Colonic mucosa (tissue), 4 donors: ENCODE results near the gene COMP. TPM values are rescaled to one million over a fixed set of nuclear protein-coding genes. Genes with fewer than 3 reads are reported as not detected.

Source experiments
- DNase-seq: peaks from one replicate; pipeline ENCODE4 v3.0.0-alpha.2; 2020
- H3K27ac ChIP-seq: fragments of 200-600 bp; one replicate; pipeline ENCODE4 v1.8.0; 2021
- H3K27me3 ChIP-seq: fragments of 200-600 bp; one replicate; pipeline ENCODE4 v1.8.0; 2021
- H3K36me3 ChIP-seq: fragments of 200-600 bp; one replicate; pipeline ENCODE4 v1.8.0; 2021
- H3K4me1 ChIP-seq: fragments of 200-600 bp; one replicate; pipeline ENCODE4 v1.8.0; 2021; ENCODE audit warnings: mild to moderate bottlenecking
- H3K4me3 ChIP-seq: fragments of 200-600 bp; one replicate; pipeline ENCODE4 v1.8.0; 2021
- H3K9ac ChIP-seq, 2 donors: one replicate each; pipeline ENCODE4 v1.7.0; 2013; ENCODE audit warnings: control low read depth in 2 of 2, low read depth in 2 of 2, low read length in 2 of 2
- H3K9me3 ChIP-seq: fragments of 200-600 bp; one replicate; pipeline ENCODE4 v1.8.0; 2021
- intact Hi-C: fragments of 100-400 bp; cut with DNase I; formaldehyde crosslinking; loops from one replicate; pipeline ENCODE4 v1.14.1; 2022
- total RNA-seq, 2 donors: library from RNA; stranded (reverse); fragmentation: NEBNext Ultra II Directional in 1 of 2; extraction: Animal tissue kit (Norgen Biotek cat#: 25700) in 1 of 2; gene quantifications; one replicate each; pipeline ENCODE4 v1.2.1, GENCODE V29; 2021
- TF ChIP-seq, protein P1 (sequence below): fragments of 200-600 bp; IDR thresholded peaks from one replicate; pipeline ENCODE4 v1.8.0; 2022; ENCODE audit warnings: antibody characterized with exemption, mild to moderate bottlenecking
- donor health status: healthy.
- donor health status: DM: no; HTN: no; CAD: no.
- donor health status: DM: no; HTN: no; CAD: no.

COMP gene
- total RNA-seq, 2 donors from 2014 or later = 0.13 TPM; not detected in 1

DNA sequence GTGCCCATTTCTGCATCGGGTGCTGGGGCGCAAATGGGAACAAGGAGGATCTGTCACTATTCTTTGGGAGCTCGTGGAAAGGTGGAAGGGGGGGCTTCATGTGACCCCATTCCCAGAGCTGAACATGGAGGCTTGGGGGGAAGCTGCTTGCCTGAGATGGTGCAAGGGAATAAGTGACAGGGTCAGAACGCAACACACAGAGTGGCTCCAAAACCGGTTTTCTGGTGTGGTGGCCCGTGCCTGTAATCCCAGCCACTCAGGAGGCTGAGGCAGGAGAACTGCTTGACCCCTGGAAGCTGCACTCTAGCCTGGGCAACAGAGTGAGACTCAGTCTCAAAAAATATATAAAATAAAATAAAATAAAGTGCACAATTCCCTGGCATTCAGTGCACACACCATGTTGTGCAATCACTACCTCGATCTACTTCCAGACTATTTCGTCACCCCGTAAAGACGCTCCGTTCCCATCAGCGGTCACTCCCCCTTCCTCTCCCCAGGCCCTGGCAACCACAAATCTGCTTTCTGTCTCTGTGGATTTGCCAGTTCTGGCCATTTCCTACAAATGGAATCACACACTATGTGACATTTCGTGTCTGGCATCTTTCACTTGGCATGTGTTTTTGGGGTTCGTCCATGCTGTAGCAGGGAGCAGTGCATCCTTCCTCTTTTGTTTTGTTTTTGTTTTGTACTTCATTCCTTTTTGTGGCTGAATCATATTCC is 18.2 kb upstream of the COMP start:
- Histone ChIP-seq H3K9me3 (no peaks in the 10 kb centered on the region), H3K36me3 (no peaks in the 10 kb centered on the region), H3K9ac (no peak overlapping the region), H3K27ac (no peak overlapping the region), H3K4me1 (no peaks in the 10 kb centered on the region), H3K27me3 (no peaks in the 10 kb centered on the region), H3K4me3 (no peak overlapping the region)
- DNase-seq = peak; percentile 38
- TF ChIP-seq, protein P1, sequence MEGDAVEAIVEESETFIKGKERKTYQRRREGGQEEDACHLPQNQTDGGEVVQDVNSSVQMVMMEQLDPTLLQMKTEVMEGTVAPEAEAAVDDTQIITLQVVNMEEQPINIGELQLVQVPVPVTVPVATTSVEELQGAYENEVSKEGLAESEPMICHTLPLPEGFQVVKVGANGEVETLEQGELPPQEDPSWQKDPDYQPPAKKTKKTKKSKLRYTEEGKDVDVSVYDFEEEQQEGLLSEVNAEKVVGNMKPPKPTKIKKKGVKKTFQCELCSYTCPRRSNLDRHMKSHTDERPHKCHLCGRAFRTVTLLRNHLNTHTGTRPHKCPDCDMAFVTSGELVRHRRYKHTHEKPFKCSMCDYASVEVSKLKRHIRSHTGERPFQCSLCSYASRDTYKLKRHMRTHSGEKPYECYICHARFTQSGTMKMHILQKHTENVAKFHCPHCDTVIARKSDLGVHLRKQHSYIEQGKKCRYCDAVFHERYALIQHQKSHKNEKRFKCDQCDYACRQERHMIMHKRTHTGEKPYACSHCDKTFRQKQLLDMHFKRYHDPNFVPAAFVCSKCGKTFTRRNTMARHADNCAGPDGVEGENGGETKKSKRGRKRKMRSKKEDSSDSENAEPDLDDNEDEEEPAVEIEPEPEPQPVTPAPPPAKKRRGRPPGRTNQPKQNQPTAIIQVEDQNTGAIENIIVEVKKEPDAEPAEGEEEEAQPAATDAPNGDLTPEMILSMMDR = no peak
- intact Hi-C loops = no loop called here

DNA sequence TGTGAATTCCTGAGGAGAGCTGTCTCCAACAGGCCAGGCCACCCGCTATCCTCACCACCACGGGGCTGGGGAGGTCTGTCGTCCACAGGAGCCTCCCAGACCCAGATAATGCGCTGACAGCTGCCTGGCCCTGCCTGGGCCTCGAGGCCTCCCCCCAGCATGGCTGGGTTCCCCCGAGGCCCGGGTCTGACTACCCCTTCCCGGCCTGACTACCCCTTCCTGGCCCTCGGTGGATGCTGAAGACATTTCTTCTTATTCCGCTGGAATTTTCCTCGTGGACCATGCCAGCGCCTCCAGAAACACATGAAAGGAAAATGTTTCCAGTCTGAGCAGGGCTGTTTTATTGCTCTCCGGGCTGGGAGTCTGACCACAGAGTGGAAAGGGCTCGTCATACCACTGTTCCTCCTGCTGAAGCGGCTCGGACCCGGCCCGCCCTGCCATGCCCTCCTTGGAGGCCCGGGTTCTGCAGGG is 16.8 kb upstream of the COMP start:
- Histone ChIP-seq H3K9me3 (no peaks in the 10 kb centered on the region), H3K9ac (no peak overlapping the region), H3K4me3 (no peak overlapping the region), H3K4me1 (no peaks in the 10 kb centered on the region), H3K27me3 (no peaks in the 10 kb centered on the region), H3K36me3 (no peaks in the 10 kb centered on the region), H3K27ac (no peak overlapping the region)
- no peak for DNase-seq
- TF ChIP-seq, protein P1 = no peak
- intact Hi-C loops = no loop called here

DNA sequence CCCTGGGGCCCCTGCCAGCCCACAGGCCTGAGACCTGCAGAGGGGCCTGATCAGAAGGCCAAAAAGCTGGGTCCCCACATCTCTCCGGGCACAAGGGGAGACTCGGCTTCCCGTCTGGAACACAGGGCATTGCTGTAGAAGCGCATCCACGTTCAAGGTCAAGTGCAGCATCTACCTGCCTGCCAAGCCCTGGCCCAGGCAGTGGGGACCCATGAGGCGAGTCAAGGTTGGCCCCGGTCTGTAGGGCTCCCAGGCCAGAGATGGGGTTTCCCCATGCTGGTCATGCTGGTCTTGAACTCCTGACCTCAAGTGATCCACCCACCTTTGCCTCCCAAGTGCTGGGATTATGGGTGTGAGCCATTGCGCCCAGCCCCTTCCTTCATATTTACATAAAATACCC is 13.5 kb upstream of the COMP start:
- DNase-seq = no peak
- H3K4me3 ChIP-seq = no peak overlapping the region
- H3K9me3 ChIP-seq = no peaks in the 10 kb centered on the region
- H3K9ac ChIP-seq = no peak overlapping the region
- H3K36me3 ChIP-seq = no peaks in the 10 kb centered on the region
- TF ChIP-seq, protein P1 = no peak
- intact Hi-C loops = no loop called here
- no peaks in the 10 kb centered on the region for H3K4me1 ChIP-seq
- H3K27ac ChIP-seq = no peak overlapping the region
- H3K27me3 ChIP-seq = no peaks in the 10 kb centered on the region

DNA sequence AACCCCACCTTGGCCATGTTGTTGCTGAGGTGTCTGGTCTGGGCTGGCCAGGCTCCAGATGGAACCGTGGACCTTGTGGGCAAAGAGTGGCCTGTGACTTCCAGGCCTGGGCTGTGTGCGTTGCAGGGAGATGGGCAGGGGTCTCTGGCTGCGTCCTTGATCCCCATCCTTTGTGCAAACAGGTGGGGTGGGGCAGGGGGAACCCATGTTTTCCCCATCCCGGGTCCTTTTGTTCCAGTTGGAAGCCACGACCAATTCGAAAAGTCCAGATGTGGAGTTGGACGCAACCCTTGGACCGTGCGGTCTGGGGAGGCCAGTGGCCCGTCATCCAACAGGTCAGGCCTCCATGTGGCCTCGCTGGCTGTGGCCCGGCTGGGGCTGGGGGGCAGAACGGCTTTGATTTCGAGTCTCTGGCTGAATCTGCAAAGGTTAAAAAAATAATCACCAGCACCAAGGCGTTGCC is 13.1 kb upstream of the COMP start:
- no peak overlapping the region for H3K9ac ChIP-seq
- H3K27me3 ChIP-seq = no peaks in the 10 kb centered on the region
- intact Hi-C loops = no loop called here
- no peak for DNase-seq
- no peaks in the 10 kb centered on the region for H3K9me3 ChIP-seq
- H3K4me1 ChIP-seq = no peaks in the 10 kb centered on the region
- no peaks in the 10 kb centered on the region for H3K36me3 ChIP-seq
- TF ChIP-seq, protein P1 = no peak
- no peak overlapping the region for H3K27ac ChIP-seq
- H3K4me3 ChIP-seq = no peak overlapping the region

DNA sequence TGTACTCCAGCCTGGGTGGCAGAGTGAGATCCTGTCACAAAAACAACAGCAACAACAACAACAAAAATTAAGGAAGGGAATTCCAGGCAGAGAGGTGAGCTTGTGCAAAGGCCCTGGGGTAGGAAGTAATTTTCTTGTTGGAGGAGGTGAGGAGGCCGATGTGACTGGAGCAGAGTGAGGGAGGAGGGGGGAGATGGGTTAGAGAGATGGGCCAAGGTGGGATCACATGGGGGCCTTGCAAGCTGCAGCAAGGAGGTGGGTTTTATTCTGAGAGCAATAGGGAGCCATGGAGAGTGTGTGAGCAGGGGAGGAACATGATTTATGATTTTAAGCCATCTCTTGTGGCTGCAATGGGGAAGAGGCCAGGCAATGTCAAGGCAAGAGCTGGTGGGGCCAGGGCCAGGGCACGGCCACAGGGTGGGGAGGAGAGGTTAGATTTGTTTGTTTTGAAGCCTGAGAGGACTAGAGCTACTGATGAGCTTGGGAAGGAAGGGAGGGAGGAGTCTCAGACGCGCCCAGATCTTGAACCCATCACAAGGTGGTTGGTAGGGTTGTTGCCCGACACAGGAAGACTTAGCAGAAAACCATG is 12.5 kb upstream of the COMP start:
- Histone ChIP-seq H3K9ac (no peak overlapping the region), H3K4me3 (no peak overlapping the region), H3K27ac (no peak overlapping the region), H3K36me3 (no peaks in the 10 kb centered on the region), H3K9me3 (no peaks in the 10 kb centered on the region), H3K27me3 (no peaks in the 10 kb centered on the region), H3K4me1 (no peaks in the 10 kb centered on the region)
- intact Hi-C loops = no loop called here
- TF ChIP-seq, protein P1 = no peak
- no peak for DNase-seq
